ENCODE data around the gene EIF5.

DNA sequence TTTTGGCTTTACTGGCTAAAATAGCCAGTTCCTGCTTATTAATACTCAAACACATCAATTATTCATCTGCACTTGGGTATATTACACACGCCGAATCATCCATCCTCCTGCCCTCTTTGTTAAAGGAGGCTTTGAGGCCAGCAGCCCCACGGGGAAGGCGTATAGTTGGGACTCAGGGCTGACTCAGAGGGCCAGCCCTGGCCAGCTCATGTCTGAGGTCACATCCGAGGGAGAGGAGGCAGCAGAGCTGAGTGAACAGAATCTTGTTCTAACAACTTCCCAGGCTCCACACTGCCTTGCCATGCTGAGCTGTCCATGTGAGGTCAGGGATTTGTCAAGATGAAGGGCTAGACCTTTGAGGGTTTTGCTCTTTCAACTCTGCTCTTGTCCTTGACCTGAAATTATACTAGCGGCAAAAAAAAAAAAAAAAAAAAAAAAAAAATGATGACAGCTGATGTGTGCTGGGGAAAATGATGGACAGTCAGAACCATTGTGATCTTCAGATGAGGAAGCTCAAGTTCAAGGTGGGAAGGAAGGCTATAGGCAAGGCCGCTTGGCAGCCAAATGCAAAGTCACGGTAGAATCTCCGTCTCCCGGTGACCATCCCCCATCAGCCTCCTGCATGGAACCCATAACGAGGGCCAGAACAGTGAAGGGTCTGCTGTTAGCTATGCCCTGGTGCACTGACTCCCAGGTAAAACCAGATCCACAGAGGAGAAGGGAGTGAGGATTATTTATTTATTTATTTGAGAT is 38.7 kb downstream of the EIF5 start:
- TF ChIP-seq POLR2A (IDR thresholded peaks at IDR 0.05) (no peak), POLR2AphosphoS5 (IDR thresholded peaks at IDR 0.05) (no peak)
- TF ChIP-seq, protein P1, sequence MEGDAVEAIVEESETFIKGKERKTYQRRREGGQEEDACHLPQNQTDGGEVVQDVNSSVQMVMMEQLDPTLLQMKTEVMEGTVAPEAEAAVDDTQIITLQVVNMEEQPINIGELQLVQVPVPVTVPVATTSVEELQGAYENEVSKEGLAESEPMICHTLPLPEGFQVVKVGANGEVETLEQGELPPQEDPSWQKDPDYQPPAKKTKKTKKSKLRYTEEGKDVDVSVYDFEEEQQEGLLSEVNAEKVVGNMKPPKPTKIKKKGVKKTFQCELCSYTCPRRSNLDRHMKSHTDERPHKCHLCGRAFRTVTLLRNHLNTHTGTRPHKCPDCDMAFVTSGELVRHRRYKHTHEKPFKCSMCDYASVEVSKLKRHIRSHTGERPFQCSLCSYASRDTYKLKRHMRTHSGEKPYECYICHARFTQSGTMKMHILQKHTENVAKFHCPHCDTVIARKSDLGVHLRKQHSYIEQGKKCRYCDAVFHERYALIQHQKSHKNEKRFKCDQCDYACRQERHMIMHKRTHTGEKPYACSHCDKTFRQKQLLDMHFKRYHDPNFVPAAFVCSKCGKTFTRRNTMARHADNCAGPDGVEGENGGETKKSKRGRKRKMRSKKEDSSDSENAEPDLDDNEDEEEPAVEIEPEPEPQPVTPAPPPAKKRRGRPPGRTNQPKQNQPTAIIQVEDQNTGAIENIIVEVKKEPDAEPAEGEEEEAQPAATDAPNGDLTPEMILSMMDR (IDR thresholded peaks at IDR 0.05), result no peak
